HG02840 (cell line): Measurements from ENCODE around the gene EFCAB12.
A peak's percentile ranks its signal among the peaks of the same experiment; 100 is the strongest.
"Not testable (repeated sequence)": the region's sequence is repeated elsewhere in the genome, so short reads cannot be mapped to it uniquely, and the experiment has no call there.

Experiments
- ATAC-seq: cut with Tn5 transposase; IDR thresholded peaks from one replicate; pipeline ENCODE4 v1.9.1; 2021; ENCODE audit warnings: mild to moderate bottlenecking, moderate library complexity, moderate number of reproducible peaks; ENCODE audit not compliant: unreplicated experiment, low FRiP score

Gene EFCAB12

GRCh38 chr3:129399145-129399894 lies 29.1 kb downstream of the EFCAB12 start:
- ATAC-seq: peak; percentile 73

DNA sequence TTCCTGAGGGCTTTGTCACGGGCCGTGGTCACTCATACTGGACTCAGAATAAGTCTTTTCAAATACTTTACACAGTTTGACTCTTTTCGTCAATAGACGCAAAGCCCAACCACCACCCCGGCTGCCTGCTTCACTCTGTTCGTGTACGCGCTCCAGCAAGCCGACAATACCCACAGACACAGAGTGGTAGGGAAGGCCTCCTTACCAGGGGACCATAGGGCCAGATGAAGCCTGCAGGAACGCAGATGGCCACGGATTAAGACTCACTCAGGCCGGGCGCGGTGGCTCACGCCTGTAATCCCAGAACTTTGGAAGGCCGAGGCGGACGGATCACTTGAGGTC lies 29.7 kb downstream of the EFCAB12 start:
- ATAC-seq: peak; percentile 4

- not testable (repeated sequence) for ATAC-seq
Observed at GRCh38 chr3:129393760-129394564, 34.5 kb downstream of the EFCAB12 start.

- no peak for ATAC-seq
Observed at GRCh38 chr3:129393271-129393670, 35.2 kb downstream of the EFCAB12 start.

DNA sequence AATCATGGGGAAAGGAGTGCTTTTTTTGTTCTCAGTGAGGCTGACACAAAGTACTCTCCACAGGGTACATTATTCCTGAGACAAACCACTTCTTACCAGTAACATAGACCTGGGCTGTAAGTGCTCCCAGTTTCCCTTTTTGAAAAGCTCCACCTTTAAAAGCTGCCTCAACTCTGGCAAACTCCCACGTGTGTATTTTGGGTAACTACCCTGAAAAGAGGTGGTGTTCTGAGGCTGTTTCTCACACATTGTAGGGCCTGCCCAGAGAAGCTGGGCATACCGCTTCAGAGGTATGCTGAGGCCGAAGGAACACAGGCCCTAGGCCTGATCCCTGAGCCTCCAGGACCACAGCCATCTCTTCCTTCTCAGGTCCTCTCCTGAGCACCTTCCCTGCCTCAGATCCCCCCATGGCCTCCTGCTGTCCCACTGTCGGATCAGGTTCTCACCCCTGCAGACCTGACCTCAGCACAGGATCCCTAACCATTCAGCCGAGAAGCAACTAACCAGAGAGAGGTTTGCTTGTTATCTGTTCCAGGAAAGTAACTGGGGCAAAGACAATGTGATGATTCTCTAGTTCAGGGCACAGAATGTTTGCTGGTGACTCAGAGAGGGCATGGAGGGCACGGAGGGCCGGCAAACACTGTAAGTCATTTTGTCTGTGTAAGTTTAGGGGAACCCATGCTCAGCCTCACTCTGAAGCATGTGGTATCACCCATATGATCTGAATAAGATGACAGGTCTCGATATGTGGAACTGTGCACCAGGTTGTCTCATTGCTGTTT lies 36.1 kb downstream of the EFCAB12 start:
- not testable (repeated sequence) for ATAC-seq

DNA sequence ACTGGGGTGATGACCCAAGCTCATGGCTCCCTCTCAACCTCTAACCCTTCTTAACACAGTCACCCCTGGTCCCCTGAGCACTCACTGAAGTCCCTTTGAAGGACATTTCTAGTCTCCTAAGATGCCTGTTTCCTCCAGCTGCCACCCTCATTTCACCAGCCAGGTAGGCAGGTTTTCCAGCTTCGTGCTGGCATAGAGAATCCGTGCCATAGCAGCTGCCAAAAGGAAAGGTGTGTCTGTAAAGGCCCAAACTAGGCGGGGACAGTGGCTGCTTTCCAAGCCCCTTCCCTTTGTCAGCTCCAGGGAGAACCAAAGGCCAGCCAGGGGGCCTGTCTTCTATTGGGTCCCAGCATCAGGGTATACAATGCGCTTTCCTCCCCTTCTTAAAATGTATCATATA lies 36.9 kb downstream of the EFCAB12 start:
- ATAC-seq: not testable (repeated sequence)

DNA sequence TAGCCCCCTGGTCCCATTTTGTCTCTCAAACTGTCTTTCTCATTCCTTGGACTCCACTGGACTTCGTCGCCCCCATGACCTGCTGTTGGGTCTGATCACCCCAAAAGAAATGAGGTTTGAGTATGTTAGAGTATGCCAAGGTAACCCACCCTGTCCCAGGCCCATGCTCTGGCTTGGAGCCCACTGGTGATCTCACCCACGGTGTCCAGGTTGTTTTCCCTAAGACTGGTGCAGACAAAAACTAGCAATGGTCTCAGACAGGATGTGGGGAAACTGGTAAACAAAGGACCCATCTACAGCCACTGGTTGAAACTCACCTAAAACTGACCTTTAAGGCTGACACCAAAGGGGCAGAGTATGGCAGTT lies 38.9 kb downstream of the EFCAB12 start:
- no peak for ATAC-seq

GRCh38 chr3:129388791-129389571 lies 39.5 kb downstream of the EFCAB12 start:
- not testable (repeated sequence) for ATAC-seq

DNA sequence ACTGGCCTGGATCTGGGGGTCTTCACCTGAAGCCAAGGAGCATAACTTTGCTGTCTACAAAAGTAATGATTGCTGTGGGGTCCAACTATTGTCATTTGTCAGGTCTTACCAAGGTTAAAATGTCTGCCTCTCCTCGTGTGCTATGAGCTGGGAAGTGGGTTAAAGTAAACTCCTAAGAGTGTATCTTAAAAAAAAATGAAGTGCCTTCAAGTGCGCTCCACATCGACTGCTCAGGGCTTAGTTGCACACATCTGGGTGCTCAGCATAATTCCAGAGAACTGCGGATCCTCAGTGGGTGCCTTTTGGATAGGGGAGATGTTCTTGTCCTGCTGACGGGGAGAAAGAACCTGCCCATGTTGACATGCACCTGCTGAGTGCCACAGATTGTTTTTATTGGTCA lies 40.9 kb downstream of the EFCAB12 start:
- no peak for ATAC-seq

GRCh38 chr3:129386984-129387383 lies 41.5 kb downstream of the EFCAB12 start:
- no peak for ATAC-seq

DNA sequence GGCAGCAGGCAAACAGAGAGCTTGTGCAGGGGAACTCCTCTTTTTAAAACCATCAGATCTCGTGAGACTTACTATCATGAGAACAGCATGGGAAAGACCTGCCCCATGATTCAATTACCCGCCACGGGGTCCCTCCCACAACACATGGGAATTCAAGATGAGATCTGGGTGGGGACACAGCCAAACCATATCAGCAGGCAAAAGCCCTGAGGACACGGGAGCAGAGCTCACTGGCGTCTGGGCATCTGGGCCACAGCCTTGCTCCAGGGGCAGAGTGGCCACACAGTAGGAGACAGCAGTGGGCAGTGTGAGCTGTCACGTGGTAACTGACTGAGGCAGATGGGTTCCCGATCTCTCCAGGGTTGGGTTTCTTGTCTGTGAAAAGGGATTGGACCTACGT lies 42.9 kb downstream of the EFCAB12 start:
- not testable (repeated sequence) for ATAC-seq

- ATAC-seq: no peak
Observed at GRCh38 chr3:129384594-129385323, 43.7 kb downstream of the EFCAB12 start.

- ATAC-seq: not testable (repeated sequence)
Observed at GRCh38 chr3:129384103-129384502, 44.3 kb downstream of the EFCAB12 start.

DNA sequence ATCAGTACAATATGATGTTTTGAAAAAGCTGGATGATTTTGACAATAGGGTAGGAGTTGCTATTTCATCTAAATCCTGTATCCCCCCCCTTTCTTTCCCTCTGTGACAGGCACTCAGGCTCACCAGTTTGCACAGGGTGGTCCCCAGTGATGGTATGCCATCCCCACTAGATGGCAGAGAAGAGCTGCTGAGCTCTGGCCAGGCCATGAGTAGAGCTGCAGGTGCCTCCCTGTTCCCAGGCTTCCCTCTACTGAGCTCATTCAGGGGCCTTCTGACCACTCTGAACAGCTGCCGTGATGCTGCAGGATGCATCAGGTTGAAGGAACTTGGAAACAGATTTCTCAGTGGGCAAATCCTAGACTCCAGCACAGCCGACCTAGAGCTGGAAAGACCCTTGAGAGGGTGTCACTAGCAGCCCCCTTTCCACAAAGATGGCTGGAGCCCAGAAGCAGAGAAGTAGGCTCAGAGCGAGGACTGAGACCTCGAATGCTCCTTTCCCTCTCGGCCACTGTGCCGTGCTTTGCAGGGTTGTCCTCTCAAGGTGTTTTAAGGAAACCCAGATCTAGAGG lies 45.1 kb downstream of the EFCAB12 start:
- no peak for ATAC-seq

DNA sequence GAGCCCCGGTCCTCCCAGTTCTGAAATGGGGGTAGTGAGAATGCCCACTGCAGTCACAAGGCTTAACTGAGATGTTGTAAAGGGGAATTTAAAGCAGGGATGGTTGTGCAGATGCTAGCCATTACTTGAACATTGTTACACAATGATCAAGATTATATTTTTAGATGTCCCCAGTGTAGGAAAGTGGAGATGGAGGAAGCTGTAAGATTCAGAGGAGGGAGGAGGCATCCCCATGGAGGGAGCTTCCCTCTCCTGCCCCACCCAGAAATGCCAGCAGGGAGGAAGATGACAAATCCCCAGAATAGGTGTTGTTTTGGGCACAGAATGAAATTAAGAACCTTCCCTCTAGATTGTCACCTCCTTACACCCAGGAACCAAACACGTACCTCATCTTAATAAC lies 46.1 kb downstream of the EFCAB12 start:
- ATAC-seq: no peak

GRCh38 chr3:129379582-129380358 lies 48.7 kb downstream of the EFCAB12 start:
- ATAC-seq: no peak

DNA sequence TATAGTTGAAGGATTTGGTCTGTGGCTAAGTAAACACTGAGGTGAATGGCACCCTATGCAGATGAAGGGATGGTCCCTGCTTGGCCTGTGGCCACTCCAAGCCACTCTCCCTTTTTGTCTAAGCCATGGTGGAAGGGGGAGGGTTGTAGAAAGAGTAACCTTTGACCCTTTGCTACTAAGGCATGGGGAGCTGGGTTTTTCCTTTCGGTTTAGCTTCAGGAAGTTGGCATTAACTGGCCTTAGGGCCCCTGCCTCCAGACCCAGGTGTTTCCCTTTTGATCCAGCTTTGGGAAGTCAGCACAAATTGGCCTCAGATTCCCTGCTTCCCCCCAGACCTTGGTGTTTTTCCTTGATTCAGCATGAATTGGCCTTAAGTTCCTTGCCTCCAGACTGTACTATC lies 49.5 kb downstream of the EFCAB12 start:
- ATAC-seq: no peak

DNA sequence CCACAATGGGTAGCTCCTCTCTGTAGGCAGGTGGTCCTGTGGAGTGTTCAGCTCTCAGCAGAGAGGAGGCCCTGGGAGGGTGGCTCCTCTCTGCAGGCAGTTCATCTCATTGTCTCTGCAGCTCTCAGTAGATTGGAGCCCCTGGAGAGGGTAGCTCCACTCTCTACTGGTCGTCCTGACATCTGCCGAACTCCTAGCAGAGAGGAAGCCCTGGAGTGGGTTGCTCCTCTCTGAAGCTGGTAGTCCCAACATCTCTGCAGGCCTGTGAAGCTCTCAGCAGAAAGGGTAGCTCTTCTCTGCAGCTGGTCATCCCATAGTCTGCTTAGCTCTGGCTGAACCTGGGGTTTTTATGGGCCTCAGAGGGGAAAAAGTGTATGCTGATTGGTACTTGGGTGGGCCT lies 50.8 kb downstream of the EFCAB12 start:
- ATAC-seq: no peak

DNA sequence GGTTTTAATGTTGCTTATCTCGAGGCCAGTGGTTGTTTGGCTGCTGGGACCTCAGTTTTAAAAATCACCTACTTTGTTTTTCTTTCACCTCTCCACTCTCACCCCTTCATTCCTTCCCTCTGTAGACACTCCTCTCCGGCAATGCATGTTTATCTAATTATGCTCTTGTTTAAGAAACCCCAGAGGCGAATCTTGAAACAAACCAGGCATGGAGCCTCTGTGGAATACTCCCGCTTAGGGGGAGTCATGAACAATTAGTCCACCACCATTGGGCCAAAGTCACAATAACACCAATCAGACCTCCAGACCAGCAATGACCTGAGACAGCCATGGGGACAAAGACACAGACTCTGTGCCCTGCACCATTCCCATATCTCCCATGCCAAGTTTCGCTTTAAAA lies 53.3 kb downstream of the EFCAB12 start:
- no peak for ATAC-seq
